ENCODE data around the gene DBH.

DNA sequence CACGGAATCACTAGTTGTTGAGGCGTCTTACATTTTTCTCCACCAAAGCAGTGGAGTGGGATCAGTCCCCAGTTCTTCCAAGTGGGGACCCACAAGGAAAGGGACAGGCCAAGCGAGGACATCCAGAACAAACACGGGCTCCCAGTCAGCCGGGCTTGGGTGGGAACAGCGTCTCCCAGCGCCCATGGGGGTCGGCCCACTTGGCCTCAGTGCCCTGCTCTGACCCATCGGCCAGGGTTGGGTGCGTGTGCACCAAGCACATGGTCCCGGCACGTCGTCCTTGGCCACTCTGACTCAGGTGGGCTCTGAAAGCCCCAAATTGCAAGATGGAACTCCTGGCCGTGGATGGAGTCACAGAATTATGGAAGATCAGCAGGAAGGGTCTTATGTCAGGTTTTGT is 37.9 kb downstream of the DBH start:
- no peak for TF ChIP-seq POLR2AphosphoS5 (IDR thresholded peaks at IDR 0.05; ENCODE audit: borderline replicate concordance, low read depth, low read length)
- no peak for TF ChIP-seq FOXP2 (optimal IDR thresholded peaks at IDR 0.05; ENCODE audit: control extremely low read depth, extremely low read length, insufficient read depth)

Measured in SK-N-MC (cell line).